Transverse colon (tissue), 3 donors: ENCODE data around the gene SLC39A12.

Experiments used
- CTCF ChIP-seq, 5 experiments: fragments of 200-600 bp in 3 of 5; fragments of 450-650 bp in 2 of 5; sonication (generic) in 3 of 5; IDR thresholded peaks; 1 replicate in 2 of 5; 2 replicates in 3 of 5; pipeline ENCODE4 v1.5.1; 2016 to 2017; ENCODE audit warnings: antibody characterized with exemption in 5 of 5, inconsistent platforms in 3 of 5, mild to moderate bottlenecking in 2 of 5, moderate library complexity in 1 of 5
- POLR2A ChIP-seq: fragments of 450-650 bp; IDR thresholded peaks from one replicate; pipeline ENCODE4 v1.6.1; 2016; ENCODE audit warnings: antibody characterized with exemption, mild to moderate bottlenecking, moderate library complexity

GRCh38 chr10:17943033-17943745 lies 8.5 kb upstream of the SLC39A12 start:
- no peak for TF ChIP-seq CTCF (IDR thresholded peaks at IDR 0.05)
- TF ChIP-seq POLR2A: no peak
